ENCODE measurements around the gene ANKRD30A. TPM values are rescaled to one million over a fixed set of nuclear protein-coding genes. Genes with fewer than 3 reads are reported as not detected.

ANKRD30A gene, protein sequence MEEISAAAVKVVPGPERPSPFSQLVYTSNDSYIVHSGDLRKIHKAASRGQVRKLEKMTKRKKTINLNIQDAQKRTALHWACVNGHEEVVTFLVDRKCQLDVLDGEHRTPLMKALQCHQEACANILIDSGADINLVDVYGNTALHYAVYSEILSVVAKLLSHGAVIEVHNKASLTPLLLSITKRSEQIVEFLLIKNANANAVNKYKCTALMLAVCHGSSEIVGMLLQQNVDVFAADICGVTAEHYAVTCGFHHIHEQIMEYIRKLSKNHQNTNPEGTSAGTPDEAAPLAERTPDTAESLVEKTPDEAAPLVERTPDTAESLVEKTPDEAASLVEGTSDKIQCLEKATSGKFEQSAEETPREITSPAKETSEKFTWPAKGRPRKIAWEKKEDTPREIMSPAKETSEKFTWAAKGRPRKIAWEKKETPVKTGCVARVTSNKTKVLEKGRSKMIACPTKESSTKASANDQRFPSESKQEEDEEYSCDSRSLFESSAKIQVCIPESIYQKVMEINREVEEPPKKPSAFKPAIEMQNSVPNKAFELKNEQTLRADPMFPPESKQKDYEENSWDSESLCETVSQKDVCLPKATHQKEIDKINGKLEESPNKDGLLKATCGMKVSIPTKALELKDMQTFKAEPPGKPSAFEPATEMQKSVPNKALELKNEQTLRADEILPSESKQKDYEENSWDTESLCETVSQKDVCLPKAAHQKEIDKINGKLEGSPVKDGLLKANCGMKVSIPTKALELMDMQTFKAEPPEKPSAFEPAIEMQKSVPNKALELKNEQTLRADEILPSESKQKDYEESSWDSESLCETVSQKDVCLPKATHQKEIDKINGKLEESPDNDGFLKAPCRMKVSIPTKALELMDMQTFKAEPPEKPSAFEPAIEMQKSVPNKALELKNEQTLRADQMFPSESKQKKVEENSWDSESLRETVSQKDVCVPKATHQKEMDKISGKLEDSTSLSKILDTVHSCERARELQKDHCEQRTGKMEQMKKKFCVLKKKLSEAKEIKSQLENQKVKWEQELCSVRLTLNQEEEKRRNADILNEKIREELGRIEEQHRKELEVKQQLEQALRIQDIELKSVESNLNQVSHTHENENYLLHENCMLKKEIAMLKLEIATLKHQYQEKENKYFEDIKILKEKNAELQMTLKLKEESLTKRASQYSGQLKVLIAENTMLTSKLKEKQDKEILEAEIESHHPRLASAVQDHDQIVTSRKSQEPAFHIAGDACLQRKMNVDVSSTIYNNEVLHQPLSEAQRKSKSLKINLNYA (N-terminal part only)
- 0.37 to 1.4 TPM (median 1.0 TPM) in 5 replicates for total RNA-seq (2022; extraction: Qiagen RNA extraction; ENCODE audit: low read depth)

GRCh38 chr10:37125191-37125732, at the start of gene ANKRD30A:
Gene ANKRD30A, plus strand, starts transcription at chr10:37125598. Its CDS starts 190 bp downstream, at chr10:37125788.

